ENCODE data around the gene MUC20. TPM values are rescaled to one million over a fixed set of nuclear protein-coding genes. Genes with fewer than 3 reads are reported as not detected.

MUC20 gene
- total RNA-seq, 1 experiment from 2014 or later, result not detected

DNA sequence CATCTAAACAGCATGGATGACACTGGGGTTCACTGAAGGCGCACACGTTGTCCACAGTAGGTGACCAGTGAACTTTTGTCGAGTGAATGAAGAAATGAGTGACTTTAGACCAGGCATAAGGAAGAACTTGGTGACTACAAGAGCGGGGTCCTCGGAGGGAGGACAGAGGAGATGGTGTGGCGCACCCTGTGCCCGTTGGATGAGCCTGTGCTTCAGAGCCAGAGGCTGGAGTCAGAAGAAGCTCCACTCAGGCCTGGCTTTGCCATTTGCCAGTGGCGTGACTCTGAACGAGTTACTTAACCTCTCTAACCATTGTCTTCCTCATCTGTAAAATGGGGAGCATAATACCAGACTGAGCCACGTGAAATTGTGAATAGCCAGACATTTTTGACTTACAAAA lies 48.8 kb downstream of the MUC20 start:
- Histone ChIP-seq H3T11ph (ENCODE audit: low read length) (no peak overlapping the region), H4K91ac (ENCODE audit: insufficient read length, low read depth, low read length) (no peak overlapping the region), H3K23ac (ENCODE audit: insufficient read length, low read depth, low read length) (no peak overlapping the region), H2BK12ac (ENCODE audit: insufficient read length, low read depth, low read length) (no peak overlapping the region), H3K23me2 (ENCODE audit: insufficient read length, low read depth, low read length, poor library complexity, severe bottlenecking) (peaks cover 2% of the 10 kb centered on the region), H4K5ac (ENCODE audit: insufficient read length, low read depth, low read length) (no peak overlapping the region), H3K4me2 (ENCODE audit: insufficient read depth, insufficient read length, low read length) (no peak overlapping the region), H3K27ac (ENCODE audit: insufficient read length, low read depth, low read length) (no peak overlapping the region), H2BK120ac (ENCODE audit: low read depth, low read length, poor library complexity, severe bottlenecking) (no peak overlapping the region), H3K79me2 (ENCODE audit: insufficient read depth, low read length) (no peaks in the 10 kb centered on the region), H3K14ac (ENCODE audit: insufficient read depth, low read length) (no peak overlapping the region), H2AK5ac (ENCODE audit: insufficient read length, low read length) (no peak overlapping the region), H3K9ac (ENCODE audit: extremely low read depth, insufficient read length, low read length) (no peak overlapping the region), H3K56ac (ENCODE audit: insufficient read length, low read depth, low read length) (no peak overlapping the region), H3K27me3 (ENCODE audit: insufficient read depth, low read length) (no peaks in the 10 kb centered on the region), H2AFZ (ENCODE audit: low read length) (no peak overlapping the region), H2BK20ac (ENCODE audit: low read depth, low read length, poor library complexity, severe bottlenecking) (no peak overlapping the region), H3K79me1 (ENCODE audit: insufficient read depth, low read depth, low read length, poor library complexity, severe bottlenecking) (no peaks in the 10 kb centered on the region), H4K20me1 (ENCODE audit: control insufficient read depth, insufficient read depth, insufficient read length) (no peaks in the 10 kb centered on the region), H3K4me1 (ENCODE audit: insufficient read depth, low read length) (no peaks in the 10 kb centered on the region), H2BK15ac (ENCODE audit: low read depth, low read length) (no peak overlapping the region), H4K8ac (replicated peaks; ENCODE audit: insufficient read length, low read depth, low read length) (no peak overlapping the region), H2BK5ac (ENCODE audit: insufficient read length, low read length) (no peak overlapping the region), H3K18ac (ENCODE audit: insufficient read length, low read depth, low read length) (no peak overlapping the region), H3K4ac (ENCODE audit: low read depth, low read length) (no peak overlapping the region), H3K9me3 (ENCODE audit: control insufficient read depth, low read depth, low read length) (no peaks in the 10 kb centered on the region)
- Mint-ChIP-seq H3K27me3 (ENCODE audit: low read depth) (peaks cover 2% of the 10 kb centered on the region), H3K9me3 (peaks cover 3 to 10% of the 10 kb centered on the region in 2 experiments; a peak in 4 of 5 replicates), H3K4me3 (no peak overlapping the region), H3K4me1 (no peaks in the 10 kb centered on the region; a peak in 1 of 4 replicates), H3K27ac (no peak overlapping the region; a peak in 1 of 7 replicates), H3K36me3 (ENCODE audit: insufficient read depth in 1 of 3, low read depth in 3 of 3) (peaks cover 0 to 10% (median 2%) of the 10 kb centered on the region in 3 experiments; a peak in 1 of 7 replicates)
- no CpG with 5 or more reads among the region's 10 CpGs for WGBS (ENCODE audit: extremely low coverage, insufficient read length, low lambda C conversion rate)
- DNase-seq, result no peak
- TF ChIP-seq, protein P1, sequence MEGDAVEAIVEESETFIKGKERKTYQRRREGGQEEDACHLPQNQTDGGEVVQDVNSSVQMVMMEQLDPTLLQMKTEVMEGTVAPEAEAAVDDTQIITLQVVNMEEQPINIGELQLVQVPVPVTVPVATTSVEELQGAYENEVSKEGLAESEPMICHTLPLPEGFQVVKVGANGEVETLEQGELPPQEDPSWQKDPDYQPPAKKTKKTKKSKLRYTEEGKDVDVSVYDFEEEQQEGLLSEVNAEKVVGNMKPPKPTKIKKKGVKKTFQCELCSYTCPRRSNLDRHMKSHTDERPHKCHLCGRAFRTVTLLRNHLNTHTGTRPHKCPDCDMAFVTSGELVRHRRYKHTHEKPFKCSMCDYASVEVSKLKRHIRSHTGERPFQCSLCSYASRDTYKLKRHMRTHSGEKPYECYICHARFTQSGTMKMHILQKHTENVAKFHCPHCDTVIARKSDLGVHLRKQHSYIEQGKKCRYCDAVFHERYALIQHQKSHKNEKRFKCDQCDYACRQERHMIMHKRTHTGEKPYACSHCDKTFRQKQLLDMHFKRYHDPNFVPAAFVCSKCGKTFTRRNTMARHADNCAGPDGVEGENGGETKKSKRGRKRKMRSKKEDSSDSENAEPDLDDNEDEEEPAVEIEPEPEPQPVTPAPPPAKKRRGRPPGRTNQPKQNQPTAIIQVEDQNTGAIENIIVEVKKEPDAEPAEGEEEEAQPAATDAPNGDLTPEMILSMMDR (conservative IDR thresholded peaks at IDR 0.05), result no peak

All from H9 (cell line).